RPMI7951 (cell line): ENCODE results near the gene UAP1. TPM values are rescaled to one million over a fixed set of nuclear protein-coding genes. Genes with fewer than 3 reads are reported as not detected.
"Not testable (repeated sequence)": the region's sequence is repeated elsewhere in the genome, so short reads cannot be mapped to it uniquely, and the experiment has no call there.

Experiments
- DNase-seq: peaks from one replicate; pipeline ENCODE4 v3.0.0-alpha.2; 2012; ENCODE audit warnings: low read depth
- total RNA-seq: library from RNA; depleted of rRNA; stranded (reverse); fragments of >200 nt; shearing (Covaris generic); gene quantifications from 2 replicates; pipeline ENCODE4 v1.2.3, GENCODE V29; 2014

Gene UAP1
- total RNA-seq, 1 experiment from 2014 or later = 79.7 TPM

DNA sequence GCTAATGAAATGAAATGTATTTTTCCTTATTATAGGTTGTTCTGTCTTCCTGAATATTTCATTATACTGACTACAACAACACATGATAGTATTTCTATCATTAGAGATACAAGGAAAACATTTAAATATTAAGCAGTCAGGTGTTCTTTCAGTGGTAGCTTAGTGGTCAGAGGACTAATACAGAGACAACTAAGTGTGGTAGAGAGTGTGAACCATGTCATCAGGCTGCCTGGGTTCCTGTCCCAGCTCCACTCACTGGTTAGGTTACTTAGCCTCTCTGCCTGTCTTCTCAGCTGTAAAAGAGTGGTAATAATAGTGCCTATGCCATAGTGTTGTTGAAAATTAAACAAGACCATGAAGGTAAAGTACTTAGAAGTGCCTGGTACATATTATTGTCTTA is 3.9 kb downstream of the UAP1 start:
- DNase-seq = no peak

DNA sequence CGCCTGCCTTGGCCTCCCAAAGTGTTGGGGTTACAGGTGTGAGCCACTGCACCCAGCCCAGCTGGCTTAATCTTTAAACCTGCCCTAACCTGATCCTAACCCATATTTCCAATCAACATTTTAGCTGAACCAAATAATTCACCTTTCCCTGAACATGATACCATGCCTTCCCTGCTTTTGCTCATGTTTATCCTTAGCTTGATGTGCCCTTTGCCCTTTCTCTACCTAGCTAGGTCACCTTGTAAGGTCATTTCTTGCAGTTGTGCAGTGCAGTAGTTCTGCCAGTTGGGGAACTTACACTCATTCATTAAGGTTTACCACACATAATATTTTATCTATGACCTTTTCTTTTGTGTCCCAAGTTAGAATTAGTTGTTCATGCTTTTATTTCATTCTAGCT is 5.3 kb downstream of the UAP1 start:
- DNase-seq = no peak

DNA sequence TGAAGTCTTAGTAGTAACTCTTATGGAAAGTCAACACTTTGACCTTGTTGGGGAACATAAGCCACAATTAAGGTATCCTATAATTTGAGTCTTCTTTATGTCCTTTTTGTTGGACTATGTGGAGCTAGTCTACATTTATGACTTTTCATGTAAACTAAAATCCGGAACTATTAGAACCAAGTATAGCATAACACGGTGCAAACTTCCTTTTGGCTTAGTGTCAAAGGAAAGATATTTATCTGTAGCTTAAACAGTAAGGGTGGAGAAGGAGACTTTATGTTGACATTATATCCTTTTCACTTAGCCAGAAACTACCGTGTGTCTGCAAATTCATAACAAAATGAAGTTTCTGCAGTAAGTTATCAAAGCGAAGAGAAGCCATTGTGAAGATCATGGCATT is 7.3 kb downstream of the UAP1 start:
- no peak for DNase-seq

DNA sequence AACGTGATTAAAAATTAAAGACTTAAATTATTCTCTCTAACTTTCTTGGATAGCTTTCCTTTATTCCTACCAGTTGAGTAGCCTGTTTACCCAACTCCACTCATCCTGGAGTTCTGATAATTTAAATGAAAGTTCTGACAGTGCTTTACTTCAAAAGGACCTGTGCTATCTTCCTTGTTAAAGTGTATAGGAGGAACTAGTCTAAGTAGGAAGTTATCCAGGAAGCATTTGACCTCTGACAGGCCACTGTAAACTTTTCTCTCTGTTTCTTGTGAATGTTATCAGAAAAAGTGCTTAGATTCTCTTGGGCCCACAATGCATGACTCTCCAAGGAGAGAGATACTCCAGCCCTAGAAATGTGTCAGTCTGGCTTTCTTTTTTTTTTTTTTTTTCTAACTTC is 9.2 kb downstream of the UAP1 start:
- no peak for DNase-seq

DNA sequence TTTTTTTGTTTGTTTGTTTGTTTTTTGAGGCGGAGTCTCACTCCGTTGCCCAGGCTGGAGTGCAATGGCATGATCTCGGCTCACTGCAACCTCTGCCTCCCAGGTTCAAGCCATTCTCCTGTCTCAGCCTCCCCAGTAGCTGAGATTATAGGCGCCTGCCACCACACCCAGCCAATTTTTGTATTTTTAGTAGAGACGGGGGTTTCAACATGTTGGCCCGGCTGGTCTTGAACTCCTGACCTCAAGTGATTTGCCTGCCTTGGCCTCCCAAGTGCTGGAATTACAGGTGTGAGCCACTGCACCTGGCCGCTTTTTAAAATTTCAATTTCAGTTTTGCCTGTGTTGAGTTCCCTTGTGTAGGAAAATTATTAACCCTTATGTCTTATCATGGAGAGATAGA is 9.6 kb downstream of the UAP1 start:
- not testable (repeated sequence) for DNase-seq

DNA sequence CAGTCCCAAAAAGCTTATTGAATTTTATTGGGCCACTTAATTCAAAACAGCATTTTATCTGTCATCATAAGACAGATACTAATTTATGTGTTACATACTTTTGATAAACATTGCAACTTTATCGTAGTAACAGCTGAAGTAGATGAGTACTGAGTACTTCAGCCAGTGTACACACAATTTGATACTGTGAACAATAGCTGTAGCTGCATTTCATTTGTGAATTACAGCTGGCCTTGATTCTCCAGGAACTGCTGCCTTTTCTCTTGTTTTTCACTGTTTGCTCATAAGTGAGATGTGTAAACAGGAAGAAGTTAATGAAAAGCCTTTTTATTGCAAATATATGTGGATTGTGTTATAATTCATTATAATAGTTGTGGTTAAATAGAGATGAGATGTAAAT is 10.2 kb downstream of the UAP1 start:
- no peak for DNase-seq

DNA sequence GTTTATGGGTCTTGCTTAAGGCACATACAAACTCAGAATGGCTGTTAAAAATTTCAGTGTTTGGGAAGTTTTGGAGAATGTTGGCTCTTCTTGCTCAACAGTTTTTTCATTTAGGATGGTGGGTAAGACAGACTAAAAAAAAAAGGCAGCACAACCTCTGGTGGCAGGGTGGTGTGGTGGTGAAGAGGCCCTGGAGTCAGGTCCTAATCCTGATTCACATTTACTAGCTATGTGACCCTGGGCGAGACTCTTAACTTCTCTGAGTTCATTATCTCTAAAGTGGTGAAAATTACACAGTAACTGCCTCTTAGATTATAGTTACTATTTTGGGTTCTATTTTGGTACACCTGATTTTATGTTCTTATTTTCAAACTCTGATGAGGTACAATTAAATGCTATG is 11.6 kb downstream of the UAP1 start:
- DNase-seq = no peak

DNA sequence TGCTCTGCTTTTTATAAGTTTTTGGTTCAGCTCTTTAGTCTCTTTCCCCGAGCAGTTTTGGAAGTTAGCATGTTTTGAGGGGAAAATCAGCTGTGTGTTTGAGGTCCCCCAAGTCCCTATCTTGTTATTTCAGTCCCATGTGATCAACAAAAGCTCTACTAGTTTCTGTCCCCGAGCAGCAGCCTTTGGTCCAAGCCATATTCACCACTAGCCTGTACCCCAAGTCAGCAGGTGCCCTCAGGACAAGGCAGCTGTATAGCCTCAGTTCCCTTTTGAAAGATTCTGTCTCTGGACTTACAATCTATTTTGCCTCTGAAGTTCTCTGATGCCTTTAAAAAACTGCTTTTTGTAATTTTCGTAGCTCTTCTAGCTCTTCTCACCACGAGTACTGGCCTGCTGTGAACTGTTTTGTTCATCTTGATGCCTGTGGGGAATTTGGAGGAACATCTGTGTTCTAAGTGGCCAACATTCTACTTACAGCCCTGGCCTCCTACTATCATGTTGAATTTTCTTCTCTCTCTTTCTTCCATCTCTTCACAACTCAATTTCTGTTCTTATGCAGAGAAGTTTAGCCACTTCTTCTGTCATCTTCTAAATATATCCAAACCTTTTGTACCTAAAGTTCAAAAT is 16.7 kb downstream of the UAP1 start:
- no peak for DNase-seq

DNA sequence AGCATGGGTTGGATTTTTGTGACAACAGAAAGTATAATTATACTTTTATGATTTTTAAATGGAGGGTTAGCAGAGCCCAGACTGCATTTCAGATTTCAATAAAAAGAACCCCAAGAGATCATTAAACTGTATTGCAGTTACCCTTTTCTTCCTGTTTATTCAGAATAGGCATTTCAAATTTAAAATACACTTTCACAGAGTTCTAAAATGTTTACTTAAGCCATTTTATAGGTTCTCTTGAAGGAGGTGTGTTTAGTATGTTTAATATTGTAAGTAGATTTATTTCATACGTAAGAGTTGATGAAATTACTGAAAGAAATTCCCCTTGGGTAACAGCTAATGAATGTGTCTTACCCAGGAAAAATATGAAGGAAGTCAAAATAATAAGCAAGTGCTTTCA is 17.4 kb downstream of the UAP1 start:
- DNase-seq = no peak

DNA sequence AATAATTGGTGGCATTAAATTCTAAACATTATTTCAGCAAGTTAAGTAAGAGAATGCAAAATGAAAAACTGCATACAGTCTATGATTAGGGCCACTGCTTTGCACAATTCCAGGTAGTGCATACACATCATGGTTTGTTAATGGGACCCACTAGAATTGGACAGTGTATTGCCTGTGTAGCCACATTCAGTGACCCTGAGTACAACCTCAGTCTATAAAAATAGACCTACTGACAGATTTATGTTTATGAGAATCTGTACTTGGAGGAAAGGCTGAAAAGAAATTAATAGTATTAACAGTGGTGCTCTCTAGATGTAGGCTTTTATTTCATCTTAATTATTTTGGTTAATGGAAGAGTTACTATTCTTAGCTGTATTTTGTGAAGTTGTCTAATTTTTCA is 18.8 kb downstream of the UAP1 start:
- no peak for DNase-seq

DNA sequence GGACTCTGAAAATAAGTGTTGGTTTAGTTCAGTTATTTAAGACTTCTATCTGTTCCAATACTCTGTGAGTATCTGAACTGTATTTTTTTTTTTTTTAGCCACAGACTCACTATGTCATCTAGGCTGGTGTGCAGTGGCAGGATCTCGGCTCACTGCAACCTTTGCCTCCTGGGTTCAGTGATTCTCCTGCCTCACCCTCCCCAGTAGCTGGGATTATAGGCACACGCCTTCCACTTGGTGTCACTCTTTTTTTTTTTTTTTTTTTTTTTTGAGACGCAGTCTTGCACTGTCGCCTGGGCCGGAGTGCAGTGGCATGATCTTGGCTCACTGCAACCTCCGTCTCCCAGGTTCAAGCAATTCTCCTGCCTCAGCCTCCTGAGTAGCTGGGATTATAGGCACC is 21.4 kb downstream of the UAP1 start:
- DNase-seq = not testable (repeated sequence)

DNA sequence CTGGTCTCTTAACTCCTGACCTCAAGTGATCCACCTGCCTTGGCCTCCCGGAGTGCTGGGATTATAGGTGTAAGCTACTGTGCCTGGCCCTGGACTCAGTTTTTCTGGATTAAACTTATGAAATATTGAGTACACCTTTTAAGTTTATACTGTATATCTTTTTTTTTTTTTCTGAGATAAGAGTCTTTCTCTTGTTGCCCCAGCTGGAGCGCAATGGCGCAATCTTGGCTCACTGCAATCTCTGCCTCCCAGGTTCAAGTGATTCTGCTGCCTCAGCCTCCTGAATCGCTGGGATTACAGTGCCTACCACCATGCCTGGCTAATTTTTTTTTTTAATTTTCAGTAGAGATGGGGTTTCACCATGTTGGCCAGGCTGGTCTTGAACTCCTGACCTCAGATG is 23.6 kb downstream of the UAP1 start:
- not testable (repeated sequence) for DNase-seq

DNA sequence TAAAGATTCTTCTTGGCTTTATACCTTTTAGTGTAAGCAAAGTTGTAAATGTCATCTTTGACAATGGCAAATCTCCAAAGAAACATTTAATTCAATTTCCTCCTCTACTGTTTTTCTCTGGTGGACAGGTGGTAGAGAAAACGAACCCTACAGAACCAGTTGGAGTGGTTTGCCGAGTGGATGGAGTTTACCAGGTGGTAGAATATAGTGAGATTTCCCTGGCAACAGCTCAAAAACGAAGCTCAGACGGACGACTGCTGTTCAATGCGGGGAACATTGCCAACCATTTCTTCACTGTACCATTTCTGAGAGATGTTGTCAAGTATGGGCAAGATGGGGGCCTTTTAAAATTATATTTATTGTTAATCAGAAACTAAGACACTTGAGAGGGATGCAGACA is 25.8 kb downstream of the UAP1 start:
- no peak for DNase-seq

DNA sequence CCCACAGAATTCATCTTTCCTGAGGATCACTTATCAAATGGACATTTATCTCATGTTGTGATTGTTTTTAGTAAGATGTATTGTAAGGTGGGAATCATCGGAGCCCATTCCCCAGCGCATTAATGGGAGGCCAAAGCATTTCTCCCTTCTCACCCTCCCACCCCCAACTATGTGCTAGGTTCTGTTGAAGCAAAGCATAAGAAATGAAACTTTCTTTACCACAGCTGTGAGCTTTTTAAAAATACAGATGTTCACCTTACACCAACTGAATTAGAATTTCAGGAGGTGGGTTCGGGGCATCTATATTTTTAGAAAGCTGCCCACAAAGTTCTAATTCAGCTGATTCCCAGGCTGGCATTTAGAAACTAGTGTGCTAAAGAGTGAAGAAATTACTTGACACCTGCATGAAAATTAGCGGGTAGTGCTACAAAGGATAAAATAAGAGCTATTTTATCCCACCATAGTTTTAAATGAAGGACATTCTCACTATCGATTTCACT is 26.3 kb downstream of the UAP1 start:
- DNase-seq = no peak

DNA sequence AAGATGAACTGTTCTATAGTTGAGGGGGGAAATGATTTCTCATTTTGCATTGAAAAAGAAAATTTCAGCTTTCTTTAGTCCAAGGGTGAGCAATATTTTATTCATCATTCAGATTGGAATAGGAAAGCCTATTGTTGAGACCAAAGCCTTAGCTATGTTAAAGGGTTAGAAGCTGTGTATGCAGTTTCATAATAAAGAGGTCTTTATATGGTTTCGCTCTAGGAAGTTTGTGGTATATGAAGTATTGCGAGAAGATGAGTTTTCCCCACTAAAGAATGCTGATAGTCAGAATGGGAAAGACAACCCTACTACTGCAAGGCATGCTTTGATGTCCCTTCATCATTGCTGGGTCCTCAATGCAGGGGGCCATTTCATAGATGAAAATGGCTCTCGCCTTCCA is 28.6 kb downstream of the UAP1 start:
- DNase-seq = peak; percentile 50

DNA sequence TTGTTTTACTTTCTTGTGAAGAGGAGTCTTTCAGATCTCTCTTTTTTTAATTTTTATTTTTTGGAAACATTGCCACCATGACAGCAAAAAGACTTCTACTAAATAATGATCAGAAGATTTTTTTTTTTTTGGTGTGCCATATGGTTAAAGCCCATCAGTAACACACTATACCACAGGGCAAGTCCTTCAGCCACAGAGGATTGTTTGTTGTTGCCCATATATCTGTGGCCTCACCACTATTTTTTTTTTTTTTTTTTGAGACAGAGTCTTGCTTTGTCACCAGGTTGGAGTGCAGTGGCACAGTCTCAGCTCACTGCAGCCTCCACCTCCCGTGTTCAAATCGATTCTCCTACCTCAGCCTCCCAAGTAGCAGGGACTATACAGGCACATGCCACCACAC is 29.2 kb downstream of the UAP1 start:
- peak; percentile 8 for DNase-seq

DNA sequence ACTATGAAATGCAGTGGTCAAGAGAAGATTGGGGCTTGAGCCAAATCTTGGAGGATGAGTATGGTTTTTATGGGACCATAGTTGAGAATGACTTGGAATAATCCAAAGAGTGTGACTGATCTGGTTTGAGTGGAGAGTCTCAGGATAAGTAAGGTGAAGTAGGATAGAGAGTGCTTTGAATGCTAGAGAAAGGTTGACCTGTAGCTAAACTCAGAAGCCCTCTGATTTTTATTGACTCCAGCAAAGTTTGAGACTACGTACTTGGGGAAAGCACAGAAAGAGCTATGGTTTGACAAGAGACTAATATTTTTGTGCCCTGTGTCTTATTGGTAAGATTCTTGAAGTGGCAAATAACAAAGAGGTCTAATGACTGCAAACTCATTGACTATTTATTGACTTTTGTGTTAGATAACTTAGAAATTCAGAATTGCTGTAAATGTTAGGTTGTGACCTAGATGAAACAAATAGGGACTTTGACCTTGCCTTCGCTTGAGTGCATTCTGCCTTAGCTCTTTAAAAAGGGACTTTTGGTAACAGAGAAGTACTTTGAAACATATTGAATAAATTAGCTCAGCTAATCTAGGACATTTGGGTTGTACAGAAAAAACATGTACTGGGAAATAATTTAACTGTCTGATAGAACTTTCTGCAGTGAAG is 35.1 kb downstream of the UAP1 start:
- DNase-seq = no peak

DNA sequence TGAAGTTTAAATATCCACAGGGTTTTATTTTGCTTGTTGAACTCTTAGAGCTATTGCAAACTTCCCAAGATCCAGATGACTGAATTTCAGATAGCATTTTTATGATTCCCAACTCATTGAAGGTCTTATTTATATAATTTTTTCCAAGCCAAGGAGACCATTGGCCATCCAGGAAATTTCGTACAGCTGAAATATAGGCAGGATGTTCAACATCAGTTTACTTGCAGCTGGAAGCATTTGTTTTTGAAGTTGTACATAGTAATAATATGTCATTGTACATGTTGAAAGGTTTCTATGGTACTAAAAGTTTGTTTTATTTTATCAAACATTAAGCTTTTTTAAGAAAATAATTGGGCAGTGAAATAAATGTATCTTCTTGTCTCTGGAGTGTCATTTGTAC is 37.9 kb downstream of the UAP1 start:
- no peak for DNase-seq

DNA sequence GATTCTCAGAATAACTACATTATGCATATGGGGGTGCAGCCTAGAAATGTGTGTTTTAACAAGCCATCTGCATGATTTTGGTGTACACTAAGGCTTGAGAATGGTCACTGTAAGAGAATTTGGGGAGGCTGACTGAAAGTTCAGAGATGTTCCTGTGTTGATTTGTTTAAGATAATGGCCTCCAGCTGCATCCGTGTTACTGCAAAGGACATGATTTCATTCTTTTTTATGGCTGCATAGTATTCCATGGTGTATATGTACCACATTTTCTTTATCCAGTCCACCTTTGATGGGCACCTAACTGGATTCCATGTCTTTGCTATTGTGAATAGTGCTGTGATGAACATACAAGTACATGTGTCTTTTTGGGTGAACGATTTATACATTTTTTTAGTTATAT is 41.6 kb downstream of the UAP1 start:
- DNase-seq = not testable (repeated sequence)

DNA sequence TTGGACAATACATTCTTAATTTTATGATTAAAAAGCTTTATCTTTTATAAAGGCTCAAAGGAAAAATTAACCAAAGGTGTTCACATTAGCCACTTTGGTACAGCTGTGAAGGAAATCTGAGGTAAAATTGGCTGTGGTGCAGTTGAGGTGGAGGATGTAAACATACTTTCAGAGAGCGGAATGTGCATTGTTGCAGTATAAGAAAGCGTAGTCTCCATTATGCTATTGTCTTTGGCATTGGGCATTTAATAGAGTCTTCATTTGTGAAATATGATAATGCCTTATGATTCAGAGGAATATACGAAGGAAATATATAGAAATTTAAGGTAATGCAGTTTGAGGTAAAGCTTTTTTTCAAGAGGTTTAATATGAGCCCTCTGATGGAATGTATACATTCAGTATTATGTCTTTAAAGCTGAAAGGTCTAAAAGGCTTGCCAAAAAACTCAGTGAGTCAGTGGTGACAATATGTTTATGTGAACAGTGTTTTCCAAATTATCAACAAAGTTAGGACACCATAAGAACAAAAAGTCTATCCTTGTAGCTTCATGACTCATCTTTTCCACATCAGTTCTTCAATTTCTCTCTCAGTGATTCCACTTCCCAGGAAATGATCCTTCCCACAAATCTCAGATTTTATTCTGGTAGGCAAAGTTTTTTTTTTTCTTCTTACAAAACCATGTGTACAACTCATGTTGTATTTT is 43.9 kb downstream of the UAP1 start:
- DNase-seq = peak; percentile 92

DNA sequence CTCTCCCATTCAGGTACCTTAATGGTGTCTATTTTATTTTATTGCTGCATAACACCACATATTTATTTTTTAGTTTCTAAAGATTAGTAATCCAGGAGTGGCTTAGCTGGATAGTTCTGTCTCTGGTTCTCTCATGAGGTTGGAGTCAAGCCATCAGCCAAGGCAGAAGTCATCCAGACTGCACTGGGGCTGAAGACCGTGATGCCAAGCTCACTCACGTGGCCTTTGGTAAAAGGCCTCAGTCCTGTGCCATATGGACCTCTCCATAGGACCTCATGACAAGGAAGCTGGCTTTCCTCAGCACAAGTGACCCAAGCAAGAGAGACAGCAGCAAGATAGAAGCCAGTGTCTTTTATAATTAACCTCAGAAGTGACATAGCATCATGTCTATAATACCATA is 47.8 kb downstream of the UAP1 start:
- no peak for DNase-seq

DNA sequence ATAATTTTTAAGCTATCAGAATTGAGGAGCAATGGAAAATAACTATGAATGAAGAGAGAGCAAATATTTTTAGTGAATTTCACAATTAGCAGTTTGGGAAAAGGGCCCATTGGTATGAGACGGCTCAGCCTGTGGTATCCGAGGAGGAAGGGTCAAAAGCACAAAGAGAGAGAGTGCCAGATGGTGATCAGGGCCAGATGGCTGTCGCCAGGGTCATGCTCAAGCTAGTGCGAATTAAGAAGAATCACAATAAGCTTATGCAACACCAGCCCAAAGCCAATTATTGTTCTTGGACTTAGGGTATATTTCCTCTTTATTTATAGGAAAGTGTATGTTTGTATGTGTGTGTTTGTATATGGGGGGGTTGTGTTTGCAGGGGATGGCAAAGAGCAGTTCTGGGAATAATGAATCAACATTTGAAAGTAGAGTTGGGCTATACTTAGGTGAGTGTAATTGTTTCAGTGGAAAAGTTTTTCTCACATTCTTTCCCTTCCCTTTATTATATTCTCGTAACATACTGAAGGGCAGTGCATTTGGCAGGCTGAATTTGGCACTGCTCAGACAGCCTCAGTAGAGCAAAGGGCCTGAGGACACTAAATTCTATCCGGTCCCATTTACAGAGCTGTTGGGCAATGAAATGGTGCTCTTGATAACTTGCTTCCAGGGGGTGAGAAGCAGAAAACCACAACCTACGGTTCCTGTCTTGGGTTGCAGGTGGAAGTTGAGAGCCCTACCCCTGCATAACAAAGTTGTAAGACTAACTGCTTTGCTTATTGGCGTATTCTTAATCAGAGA is 51.3 kb downstream of the UAP1 start:
- peak; percentile 46 for DNase-seq
